AG10803 (cell line): Measurements from ENCODE around the gene RASSF5.

Experiments used
- DNase-seq: peaks from one replicate; pipeline ENCODE4 v3.0.0; 2010; ENCODE audit warnings: low read depth
- H3K4me3 ChIP-seq: 2 replicates; pipeline ENCODE4 v1.5.1; 2011; ENCODE audit warnings: mild to moderate bottlenecking, low read length, control low read depth
- CTCF ChIP-seq: conservative IDR thresholded peaks from 2 replicates; pipeline ENCODE4 v1.5.1; 2011; ENCODE audit warnings: mild to moderate bottlenecking, low read length, control low read depth, inconsistent platforms

The RASSF5 gene

GRCh38 chr1:206469933-206470691, 37.2 kb upstream of the RASSF5 start, which contains the start of gene IKBKE:
IKBKE (plus strand) TSS chr1:206470476; CDS start chr1:206473228, 2,752 bp downstream.
- peak; percentile 50 for TF ChIP-seq CTCF
- peak within 1 kb of the TSS; percentile 77 for H3K4me3 ChIP-seq
- peak; percentile 62 for DNase-seq

- TF ChIP-seq CTCF = no peak
- peak overlapping the region; percentile 77 for H3K4me3 ChIP-seq
- DNase-seq = peak; percentile 70
Observed at GRCh38 chr1:206470692-206471414, 36.5 kb upstream of the RASSF5 start.

- no peak for DNase-seq
- H3K4me3 ChIP-seq = peak overlapping the region; percentile 77
- no peak for TF ChIP-seq CTCF
Observed at GRCh38 chr1:206471415-206471801, 35.9 kb upstream of the RASSF5 start.

GRCh38 chr1:206472024-206472423, 35.3 kb upstream of the RASSF5 start:
- H3K4me3 ChIP-seq = no peak overlapping the region
- DNase-seq = no peak
- TF ChIP-seq CTCF = no peak

GRCh38 chr1:206472454-206472853, 34.9 kb upstream of the RASSF5 start:
- no peak for TF ChIP-seq CTCF
- H3K4me3 ChIP-seq = no peak overlapping the region
- DNase-seq = peak; percentile 81

GRCh38 chr1:206472886-206473285, 34.4 kb upstream of the RASSF5 start:
- TF ChIP-seq CTCF = no peak
- no peak for DNase-seq
- no peak overlapping the region for H3K4me3 ChIP-seq

GRCh38 chr1:206476058-206476457, 31.3 kb upstream of the RASSF5 start:
- no peak for TF ChIP-seq CTCF
- H3K4me3 ChIP-seq = no peak overlapping the region
- DNase-seq = no peak
